Upper lobe of left lung (tissue), 6 donors: ENCODE data around the gene TMEM232. TPM values are rescaled to one million over a fixed set of nuclear protein-coding genes. Genes with fewer than 3 reads are reported as not detected.

Experiments used
- ATAC-seq, 2 donors: fragments of 200-7000 bp; cut with Tn5 transposase; one replicate each; pipeline ENCODE4 v1.9.1; 2022; ENCODE audit warnings: mild to moderate bottlenecking in 2 of 2, moderate library complexity in 2 of 2; ENCODE audit not compliant: low FRiP score in 2 of 2
- DNase-seq, 2 donors: peaks; one replicate each; pipeline ENCODE4 v3.0.0-alpha.2; 2019 to 2020
- H3K27ac ChIP-seq, 4 donors: fragments of 200-600 bp; sonication (generic); one replicate each; pipeline ENCODE4 v1.5.1; 2016 to 2019
- H3K27me3 ChIP-seq, 4 donors: fragments of 200-600 bp; sonication (generic); one replicate each; pipeline ENCODE4 v1.5.1; 2017 to 2019
- H3K36me3 ChIP-seq, 4 donors: fragments of 200-600 bp; sonication (generic); one replicate each; pipeline ENCODE4 v1.5.1; 2016 to 2019
- H3K4me1 ChIP-seq, 4 donors: fragments of 200-600 bp; sonication (generic); one replicate each; pipeline ENCODE4 v1.5.1; 2018 to 2019
- H3K4me3 ChIP-seq, 4 donors: fragments of 200-600 bp; sonication (generic); one replicate each; pipeline ENCODE4 v1.5.1; 2017 to 2019; ENCODE audit warnings: mild to moderate bottlenecking in 2 of 4, moderate library complexity in 1 of 4
- H3K9me3 ChIP-seq, 4 donors: fragments of 200-600 bp; sonication (generic); one replicate each; pipeline ENCODE4 v1.5.1; 2018 to 2019
- CTCF ChIP-seq, 6 experiments: fragments of 450-650 bp in 4 of 6; fragments of 200-600 bp in 2 of 6; sonication (generic) in 2 of 6; IDR thresholded peaks; one replicate each; pipeline ENCODE4 v1.5.1; 2016 to 2019; ENCODE audit warnings: antibody characterized with exemption in 6 of 6
- EP300 ChIP-seq, 4 donors: sonication (generic); formaldehyde crosslinking; IDR thresholded peaks; one replicate each; pipeline ENCODE4 v1.5.1; 2017; ENCODE audit warnings: antibody characterized with exemption in 4 of 4, control low read depth in 2 of 4
- POLR2A ChIP-seq, 4 donors: fragments of 450-650 bp; IDR thresholded peaks; one replicate each; pipeline ENCODE4 v1.5.1; 2016 to 2017; ENCODE audit warnings: antibody characterized with exemption in 4 of 4, mild to moderate bottlenecking in 2 of 4
- POLR2AphosphoS5 ChIP-seq, 2 donors: sonication (generic); formaldehyde crosslinking; IDR thresholded peaks; one replicate each; pipeline ENCODE4 v1.5.1; 2017; ENCODE audit warnings: antibody characterized with exemption in 2 of 2
- WGBS, 2 donors: methylation state at CpG; one replicate each; pipeline ENCODE4 v1.1.5; 2017 to 2018; 5-methylcytosine and 5-hydroxymethylcytosine counted together
- total RNA-seq, 6 donors: library from RNA; depleted of rRNA in 4 of 6; stranded (reverse); fragments of >200 nt in 4 of 6; gene quantifications; one replicate each; pipeline versions ENCODE4 v1.1.0 to v1.2.1, GENCODE V29; 2016 to 2021
- donor health status: DM: no; HTN: no; CAD: no; lungs with moderate emphysema.
- donor health status: DM: no; HTN: yes; CAD: no; lungs with severe emphysema.

Gene TMEM232
- total RNA-seq, 6 donors from 2014 or later, result 1.5 to 36.9 (median 7.8) TPM

DNA sequence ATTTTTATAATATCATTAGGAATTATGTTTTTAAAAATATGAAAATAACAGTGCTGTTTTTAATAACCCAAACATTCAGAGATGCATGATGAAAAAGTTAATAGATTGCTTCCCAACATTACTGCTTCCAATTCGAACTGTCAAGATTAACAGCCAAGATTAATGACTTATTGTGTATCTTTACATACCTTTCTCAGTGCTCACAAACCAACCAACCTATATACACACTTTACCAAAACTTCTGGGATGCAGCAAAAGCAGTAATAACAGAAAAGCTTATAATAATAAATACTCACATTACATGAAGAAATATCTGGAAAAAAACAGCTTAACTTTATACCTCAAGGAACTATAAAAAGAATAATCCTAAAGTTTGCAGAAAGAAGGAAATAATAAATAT is 82.1 kb downstream of the TMEM232 start:
- H3K4me1 ChIP-seq, result no peaks in the 10 kb centered on the region
- ATAC-seq (no peak), DNase-seq (no peak)
- no peak for TF ChIP-seq EP300 (IDR thresholded peaks at IDR 0.05)
- no peak for TF ChIP-seq POLR2AphosphoS5 (IDR thresholded peaks at IDR 0.05)
- no peak for TF ChIP-seq POLR2A (IDR thresholded peaks at IDR 0.05)
- TF ChIP-seq CTCF (IDR thresholded peaks at IDR 0.05), result no peak
- no peak overlapping the region for H3K4me3 ChIP-seq
- WGBS, 2 donors, result 48 to 50% methylated on average over 1 of the region's 1 CpG
- no peaks in the 10 kb centered on the region for H3K9me3 ChIP-seq
- no peaks in the 10 kb centered on the region for H3K27me3 ChIP-seq
- no peak overlapping the region for H3K27ac ChIP-seq
- H3K36me3 ChIP-seq, result no peaks in the 10 kb centered on the region

DNA sequence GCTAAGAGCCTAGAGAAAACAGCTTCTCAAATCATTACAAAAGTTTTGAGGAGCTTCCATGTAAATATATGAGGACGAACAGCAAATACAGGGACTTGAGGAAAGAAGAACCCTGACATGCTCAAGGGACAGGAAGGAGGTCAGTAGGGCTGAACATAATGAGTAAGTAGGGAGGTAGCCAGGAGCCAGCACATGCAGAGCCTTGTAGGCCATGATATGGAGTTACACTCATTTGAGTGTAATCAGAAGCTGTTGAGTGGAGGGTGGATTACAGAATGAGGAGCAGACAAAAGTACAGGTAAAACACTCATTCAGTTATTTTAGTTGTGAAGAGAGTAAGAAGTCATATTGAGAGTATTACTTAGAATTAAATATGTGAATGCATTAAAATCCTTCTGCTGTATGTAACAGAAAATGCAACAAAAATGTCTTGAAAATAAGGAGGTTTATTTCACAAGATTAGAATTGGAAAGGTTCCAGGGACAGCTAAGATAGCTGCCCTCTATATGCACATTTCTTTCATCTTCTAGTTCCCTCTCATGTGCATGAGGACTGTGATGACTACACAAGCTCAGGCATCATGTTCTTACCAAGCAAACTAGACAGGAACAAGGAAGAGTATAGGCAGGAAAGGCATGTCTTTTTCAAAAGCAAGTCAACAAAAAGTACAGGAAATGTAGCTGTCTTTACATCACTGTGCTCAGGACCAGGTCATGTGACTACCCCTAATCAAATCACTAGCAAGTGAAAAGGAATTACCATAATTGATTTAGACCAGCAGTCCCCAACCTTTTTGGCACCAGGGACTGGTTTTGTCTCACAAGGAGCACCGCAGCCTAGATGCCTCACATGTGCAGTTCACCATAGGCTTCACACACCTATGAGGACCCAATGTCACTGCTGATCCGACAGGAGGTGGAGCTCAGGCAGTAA is 87.2 kb downstream of the TMEM232 start:
- DNase-seq (no peak), ATAC-seq (no peak)
- Histone ChIP-seq H3K4me1 (no peaks in the 10 kb centered on the region), H3K36me3 (no peaks in the 10 kb centered on the region), H3K9me3 (no peaks in the 10 kb centered on the region), H3K27ac (no peak overlapping the region), H3K27me3 (no peaks in the 10 kb centered on the region), H3K4me3 (no peak overlapping the region)
- TF ChIP-seq CTCF (IDR thresholded peaks at IDR 0.05), result no peak
- WGBS, 2 donors, result 92 to 96% methylated on average over 3 of the region's 3 CpGs

- Histone ChIP-seq H3K36me3 (no peaks in the 10 kb centered on the region), H3K27me3 (no peaks in the 10 kb centered on the region), H3K27ac (no peak overlapping the region), H3K4me1 (no peaks in the 10 kb centered on the region), H3K4me3 (no peak overlapping the region), H3K9me3 (no peaks in the 10 kb centered on the region)
- no peak for TF ChIP-seq POLR2A (IDR thresholded peaks at IDR 0.05)
- TF ChIP-seq POLR2AphosphoS5 (IDR thresholded peaks at IDR 0.05), result no peak
- TF ChIP-seq EP300 (IDR thresholded peaks at IDR 0.05), result no peak
- no peak for TF ChIP-seq CTCF (IDR thresholded peaks at IDR 0.05)
- DNase-seq, result no peak
- no peak for ATAC-seq
Measured at GRCh38 chr5:110634475-110634874, 92.0 kb downstream of the TMEM232 start.

DNA sequence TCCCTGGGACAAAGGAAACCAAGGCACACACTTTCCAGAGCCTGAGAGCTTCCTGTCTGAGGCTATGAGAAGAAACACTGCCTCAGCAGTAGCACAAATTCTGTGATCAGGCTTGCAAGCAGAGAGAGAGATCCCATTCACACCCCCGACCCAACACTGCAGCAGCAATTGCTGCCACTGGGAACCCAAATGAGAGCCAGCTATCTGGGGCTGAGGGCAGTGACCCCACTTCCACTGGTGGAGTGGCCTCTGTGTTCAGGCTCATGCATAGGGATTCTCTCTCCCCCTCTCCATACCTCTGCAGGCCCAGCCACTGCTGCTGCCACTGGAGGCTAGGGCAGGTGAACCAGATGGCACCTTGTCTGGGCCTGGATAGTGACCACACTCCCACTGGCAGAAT is 95.2 kb downstream of the TMEM232 start:
- Histone ChIP-seq H3K4me3 (no peak overlapping the region), H3K9me3 (no peaks in the 10 kb centered on the region), H3K4me1 (no peaks in the 10 kb centered on the region), H3K27me3 (no peaks in the 10 kb centered on the region), H3K36me3 (no peaks in the 10 kb centered on the region), H3K27ac (no peak overlapping the region)
- no peak for TF ChIP-seq POLR2A (IDR thresholded peaks at IDR 0.05)
- no peak for TF ChIP-seq EP300 (IDR thresholded peaks at IDR 0.05)
- TF ChIP-seq POLR2AphosphoS5 (IDR thresholded peaks at IDR 0.05), result no peak
- TF ChIP-seq CTCF (IDR thresholded peaks at IDR 0.05), result no peak
- 80 to 92% methylated on average over 1 of the region's 1 CpG for WGBS, 2 donors
- no peak for DNase-seq
- no peak for ATAC-seq

DNA sequence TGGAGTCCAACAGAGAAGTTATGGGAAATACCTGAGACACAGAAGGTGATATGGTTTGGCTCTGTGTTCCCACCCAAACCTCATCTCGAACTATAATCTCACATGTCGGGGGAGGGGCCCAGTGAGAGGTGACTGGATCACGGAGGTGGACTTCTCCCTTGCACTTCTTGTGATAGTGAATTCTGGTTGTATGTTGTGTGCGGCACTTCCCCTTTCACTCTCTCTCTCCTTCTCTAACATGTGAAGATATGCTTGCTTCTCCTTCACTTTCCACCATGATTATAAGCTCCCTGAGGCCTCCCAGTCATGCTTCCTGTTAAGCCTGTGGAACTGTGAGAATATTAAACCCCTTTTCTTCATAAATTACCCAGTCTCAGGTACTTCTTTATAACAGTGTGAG is 96.1 kb downstream of the TMEM232 start:
- DNase-seq (no peak), ATAC-seq (peak in 1 of 2 donors; percentile 34)
- no peak overlapping the region for H3K4me3 ChIP-seq
- H3K27me3 ChIP-seq, result no peaks in the 10 kb centered on the region
- H3K27ac ChIP-seq, result no peak overlapping the region
- no peak for TF ChIP-seq CTCF (IDR thresholded peaks at IDR 0.05)
- TF ChIP-seq POLR2A (IDR thresholded peaks at IDR 0.05), result no peak
- TF ChIP-seq POLR2AphosphoS5 (IDR thresholded peaks at IDR 0.05), result no peak
- no peak for TF ChIP-seq EP300 (IDR thresholded peaks at IDR 0.05)
- no peaks in the 10 kb centered on the region for H3K9me3 ChIP-seq
- no peaks in the 10 kb centered on the region for H3K4me1 ChIP-seq
- H3K36me3 ChIP-seq, result no peaks in the 10 kb centered on the region
- 88% methylated on average over 4 of the region's 4 CpGs for WGBS, 2 donors
